Neural progenitor cell (in vitro differentiated cells): ENCODE data around the gene INSRR. TPM values are rescaled to one million over a fixed set of nuclear protein-coding genes. Genes with fewer than 3 reads are reported as not detected.

Source experiments
- DNase-seq: peaks from one replicate; pipeline ENCODE4 v3.0.0-alpha.2; 2016; ENCODE audit warnings: low spot score
- H2AFZ ChIP-seq: fragments of 200-600 bp; sonication (generic); replicated peaks from 2 replicates; pipeline ENCODE4 v1.6.1; 2016; ENCODE audit warnings: antibody characterized with exemption
- H3F3A ChIP-seq: fragments of 200-600 bp; sonication (generic); 2 replicates; pipeline ENCODE4 v1.6.1; 2016; ENCODE audit warnings: antibody characterized with exemption, low read depth
- H3K27ac ChIP-seq: fragments of 200-600 bp; sonication (generic); 2 replicates; pipeline ENCODE4 v1.5.1; 2016; ENCODE audit warnings: mild to moderate bottlenecking
- H3K27me3 ChIP-seq: fragments of 200-600 bp; sonication (generic); 2 replicates; pipeline ENCODE4 v1.6.1; 2016; ENCODE audit warnings: mild to moderate bottlenecking, moderate library complexity
- H3K36me3 ChIP-seq: fragments of 200-600 bp; sonication (generic); 2 replicates; pipeline ENCODE4 v1.5.1; 2016
- H3K4me1 ChIP-seq: fragments of 200-600 bp; sonication (generic); 2 replicates; pipeline ENCODE4 v1.6.1; 2016; ENCODE audit warnings: mixed run types
- H3K4me2 ChIP-seq: fragments of 200-600 bp; sonication (generic); 2 replicates; pipeline ENCODE4 v1.6.1; 2016
- H3K4me3 ChIP-seq: fragments of 200-600 bp; sonication (generic); 2 replicates; pipeline ENCODE4 v1.5.1; 2016
- H3K79me2 ChIP-seq: fragments of 200-600 bp; sonication (generic); 2 replicates; pipeline ENCODE4 v1.6.1; 2016; ENCODE audit warnings: low read depth
- H3K9ac ChIP-seq: fragments of 200-600 bp; sonication (generic); 2 replicates; pipeline ENCODE4 v1.6.1; 2016
- H3K9me3 ChIP-seq: fragments of 200-600 bp; sonication (generic); 2 replicates; pipeline ENCODE4 v1.5.1; 2016; ENCODE audit warnings: low read depth
- H4K20me1 ChIP-seq: fragments of 200-600 bp; sonication (generic); 2 replicates; pipeline ENCODE4 v1.6.1; 2016; ENCODE audit warnings: low read depth
- H3K27ac Mint-ChIP-seq: 3 replicates; pipeline ENCODE4 v1.8.0; 2021; ENCODE audit warnings: mixed read lengths
- H3K27me3 Mint-ChIP-seq: 2 replicates; pipeline ENCODE4 v1.8.0; 2022; ENCODE audit warnings: low read depth, mild to moderate bottlenecking, inconsistent platforms, moderate library complexity, mixed read lengths; ENCODE audit not compliant: insufficient read depth
- H3K36me3 Mint-ChIP-seq: 3 replicates; pipeline ENCODE4 v1.8.0; 2021; ENCODE audit warnings: mixed read lengths
- H3K4me1 Mint-ChIP-seq: 3 replicates; pipeline ENCODE4 v1.8.0; 2021; ENCODE audit warnings: mixed read lengths
- H3K4me3 Mint-ChIP-seq: 3 replicates; pipeline ENCODE4 v1.8.0; 2021; ENCODE audit warnings: mild to moderate bottlenecking, moderate library complexity, mixed read lengths
- H3K9me3 Mint-ChIP-seq: 3 replicates; pipeline ENCODE4 v1.8.0; 2020; ENCODE audit warnings: mixed read lengths
- CTCF ChIP-seq: fragments of 200-600 bp; sonication (generic); IDR thresholded peaks from 2 replicates; pipeline ENCODE4 v1.5.1; 2017; ENCODE audit warnings: antibody characterized with exemption, mild to moderate bottlenecking
- EZH2 ChIP-seq: fragments of 200-600 bp; sonication (generic); IDR thresholded peaks from 2 replicates; pipeline ENCODE4 v1.6.1; 2017; ENCODE audit warnings: antibody characterized with exemption, mild to moderate bottlenecking, moderate library complexity
- EZH2phosphoT487 ChIP-seq: fragments of 200-600 bp; sonication (generic); IDR thresholded peaks from 2 replicates; pipeline ENCODE4 v1.6.1; 2017; ENCODE audit warnings: antibody characterized with exemption
- total RNA-seq: library from RNA; depleted of rRNA; stranded (reverse); fragments of >200 nt; gene quantifications from 2 replicates; pipeline ENCODE4 v1.2.3, GENCODE V29; 2015; ENCODE audit warnings: low replicate concordance

Gene INSRR
- total RNA-seq, 1 donor from 2014 or later: not detected

GRCh38 chr1:156881101-156881500, 22.2 kb upstream of the INSRR start:
- TF ChIP-seq CTCF (no peak), EZH2phosphoT487 (no peak), EZH2 (no peak)
- Mint-ChIP-seq H3K4me1 (peaks cover 25% of the 10 kb centered on the region), H3K4me3 (peak overlapping the region; percentile 35), H3K9me3 (no peaks in the 10 kb centered on the region), H3K36me3 (no peaks in the 10 kb centered on the region), H3K27me3 (peaks cover 26% of the 10 kb centered on the region), H3K27ac (peak overlapping the region; percentile 70)
- Histone ChIP-seq H3K9me3 (no peaks in the 10 kb centered on the region), H2AFZ (no peak overlapping the region), H3K27ac (no peak overlapping the region), H3K4me3 (no peak overlapping the region), H3K9ac (no peak overlapping the region), H3K4me2 (no peak overlapping the region), H3F3A (no peaks in the 10 kb centered on the region), H3K4me1 (peaks cover 17% of the 10 kb centered on the region), H3K36me3 (no peaks in the 10 kb centered on the region), H3K79me2 (no peaks in the 10 kb centered on the region), H3K27me3 (peaks cover 48% of the 10 kb centered on the region), H4K20me1 (no peaks in the 10 kb centered on the region)
- DNase-seq: no peak

- Mint-ChIP-seq H3K9me3 (no peaks in the 10 kb centered on the region), H3K36me3 (no peaks in the 10 kb centered on the region), H3K27ac (no peak overlapping the region), H3K4me1 (peaks cover 22% of the 10 kb centered on the region), H3K27me3 (peaks cover 29% of the 10 kb centered on the region), H3K4me3 (peak overlapping the region; percentile 35)
- Histone ChIP-seq H3K79me2 (no peaks in the 10 kb centered on the region), H3K9ac (no peak overlapping the region), H3F3A (no peaks in the 10 kb centered on the region), H3K4me1 (peaks cover 14% of the 10 kb centered on the region), H3K27me3 (peaks cover 46% of the 10 kb centered on the region), H3K27ac (no peak overlapping the region), H3K4me3 (no peak overlapping the region), H4K20me1 (no peaks in the 10 kb centered on the region), H2AFZ (no peak overlapping the region), H3K9me3 (no peaks in the 10 kb centered on the region), H3K36me3 (no peaks in the 10 kb centered on the region), H3K4me2 (no peak overlapping the region)
- TF ChIP-seq EZH2 (no peak), CTCF (no peak), EZH2phosphoT487 (no peak)
- no peak for DNase-seq
Measured at GRCh38 chr1:156880473-156880872, 21.6 kb upstream of the INSRR start.

DNA sequence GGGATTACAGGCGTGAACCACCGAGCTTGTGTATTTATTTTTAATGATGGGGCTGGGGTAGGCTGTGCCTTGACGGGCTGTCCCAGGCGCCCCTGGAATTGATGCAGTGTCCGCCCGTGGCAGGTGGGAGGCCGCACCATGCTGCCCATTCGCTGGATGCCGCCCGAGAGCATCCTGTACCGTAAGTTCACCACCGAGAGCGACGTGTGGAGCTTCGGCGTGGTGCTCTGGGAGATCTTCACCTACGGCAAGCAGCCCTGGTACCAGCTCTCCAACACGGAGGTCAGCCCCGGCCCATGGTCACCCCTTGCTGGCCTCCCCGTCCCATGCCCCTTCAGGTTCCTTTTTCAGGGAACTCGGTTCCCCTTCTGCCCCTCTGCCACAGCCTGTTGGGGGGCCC, 21.0 kb upstream of the INSRR start:
- Mint-ChIP-seq H3K36me3 (no peaks in the 10 kb centered on the region), H3K4me1 (peaks cover 18% of the 10 kb centered on the region), H3K27ac (no peak overlapping the region), H3K9me3 (no peaks in the 10 kb centered on the region), H3K4me3 (no peak overlapping the region), H3K27me3 (peaks cover 25% of the 10 kb centered on the region)
- Histone ChIP-seq H3K36me3 (no peaks in the 10 kb centered on the region), H4K20me1 (no peaks in the 10 kb centered on the region), H3K9me3 (no peaks in the 10 kb centered on the region), H2AFZ (no peak overlapping the region), H3K27me3 (peaks cover 46% of the 10 kb centered on the region), H3K4me3 (no peak overlapping the region), H3K4me2 (no peak overlapping the region), H3K27ac (no peak overlapping the region), H3K79me2 (no peaks in the 10 kb centered on the region), H3F3A (no peaks in the 10 kb centered on the region), H3K4me1 (peaks cover 11% of the 10 kb centered on the region), H3K9ac (no peak overlapping the region)
- no peak for DNase-seq
- TF ChIP-seq EZH2phosphoT487 (no peak), EZH2 (no peak), CTCF (no peak)
